H1 (cell line): ENCODE data around the gene SIM2. TPM values are rescaled to one million over a fixed set of nuclear protein-coding genes. Genes with fewer than 3 reads are reported as not detected.
A peak's percentile ranks its signal among the peaks of the same experiment; 100 is the strongest.

Source experiments
- CTCF ChIA-PET: fragments of 300-600 bp; sonication (Branson Sonifier 250); formaldehyde crosslinking; loops from one replicate; lab custom pipeline; 2021; ENCODE audit not compliant: partially characterized antibody; lab: Charles Lee
- POLR2A ChIA-PET: fragments of 300-600 bp; sonication (Branson Sonifier 250); formaldehyde crosslinking; loops from one replicate; lab custom pipeline; 2021; ENCODE audit warnings: inconsistent platforms; ENCODE audit not compliant: partially characterized antibody; lab: Charles Lee
- DNase-seq, 2 experiments: peaks; one replicate each; pipeline versions ENCODE4 v3.0.0 to v3.0.0-alpha.2; 2010 to 2022; ENCODE audit warnings: low spot score in 2 of 2, low read depth in 1 of 2, mixed read lengths in 1 of 2
- FAIRE-seq: peaks from 2 replicates; lab custom pipeline; 2011; peaks lifted over from hg19 to GRCh38; lab: Jason Lieb, UNC
- H2AFZ ChIP-seq: 2 replicates; pipeline ENCODE4 v1.8.1; 2012; ENCODE audit warnings: low read length, inconsistent platforms
- H2AK5ac ChIP-seq: 2 replicates; pipeline ENCODE4 v1.6.1; 2013; ENCODE audit warnings: low read depth, low read length
- H2BK120ac ChIP-seq: replicated peaks from 2 replicates; pipeline ENCODE3; 2013; ENCODE audit warnings: low read depth, low read length, inconsistent platforms
- H2BK12ac ChIP-seq: 2 replicates; pipeline ENCODE4 v1.6.1; 2013; ENCODE audit warnings: low read depth, low read length
- H2BK15ac ChIP-seq: 2 replicates; pipeline ENCODE4 v1.6.1; 2013; ENCODE audit warnings: low read length
- H2BK20ac ChIP-seq: 2 replicates; pipeline ENCODE4 v1.6.1; 2013; ENCODE audit warnings: low read length
- H2BK5ac ChIP-seq: 2 replicates; pipeline ENCODE4 v1.6.1; 2013; ENCODE audit warnings: low read depth, low read length
- H3K14ac ChIP-seq: 2 replicates; pipeline ENCODE4 v1.6.1; 2013; ENCODE audit warnings: inconsistent platforms; ENCODE audit not compliant: insufficient read length
- H3K18ac ChIP-seq: 2 replicates; pipeline ENCODE4 v1.6.1; 2013; ENCODE audit warnings: low read length; ENCODE audit errors: extremely low read depth
- H3K23ac ChIP-seq: 2 replicates; pipeline ENCODE4 v1.6.1; 2013; ENCODE audit warnings: inconsistent platforms; ENCODE audit not compliant: insufficient read length
- H3K23me2 ChIP-seq: 2 replicates; pipeline ENCODE4 v1.6.1; 2013; ENCODE audit warnings: low read depth, low read length
- H3K27ac ChIP-seq: 2 replicates; pipeline ENCODE4 v1.6.1; 2011; ENCODE audit warnings: low read depth, low read length, inconsistent platforms
- H3K27me3 ChIP-seq, 4 experiments: replicated peaks in 1 of 4; 1 replicate in 1 of 4; 2 replicates in 3 of 4; pipeline versions ENCODE4 v1.6.1 to v1.8.1; 2011 to 2013; ENCODE audit warnings: low read length in 3 of 4, mild to moderate bottlenecking in 3 of 4, inconsistent platforms in 2 of 4, mixed read lengths in 2 of 4, moderate library complexity in 1 of 4; ENCODE audit not compliant: control insufficient read depth in 3 of 4, insufficient read depth in 3 of 4; ENCODE audit errors: extremely low read depth in 1 of 4
- H3K36me3 ChIP-seq, 4 experiments: 2 replicates each; pipeline versions ENCODE4 v1.6.1 to v1.8.1; 2011 to 2013; ENCODE audit warnings: mild to moderate bottlenecking in 4 of 4, low read length in 3 of 4, moderate library complexity in 2 of 4, control low read depth in 1 of 4, inconsistent platforms in 1 of 4; ENCODE audit not compliant: insufficient read depth in 4 of 4, control insufficient read depth in 2 of 4
- H3K4ac ChIP-seq: replicated peaks from 2 replicates; pipeline ENCODE3; 2013; ENCODE audit warnings: low read length, low read depth, mixed read lengths, inconsistent platforms; ENCODE audit not compliant: insufficient read length
- H3K4me1 ChIP-seq, 4 experiments: replicated peaks in 1 of 4; 1 replicate in 1 of 4; 2 replicates in 3 of 4; pipeline versions ENCODE4 v1.6.1 to v1.8.1; 2011 to 2013; ENCODE audit warnings: low read length in 3 of 4, inconsistent platforms in 2 of 4, mixed read lengths in 1 of 4; ENCODE audit not compliant: insufficient read depth in 4 of 4, control insufficient read depth in 3 of 4
- H3K4me2 ChIP-seq, 2 experiments: 2 replicates each; pipeline versions ENCODE4 v1.6.1 to v1.8.1; 2011 to 2013; ENCODE audit warnings: low read depth in 2 of 2, low read length in 2 of 2, control low read depth in 1 of 2, inconsistent platforms in 1 of 2, mild to moderate bottlenecking in 1 of 2; ENCODE audit not compliant: insufficient read depth in 1 of 2
- H3K4me3 ChIP-seq, 4 experiments: fragments of 200-600, 300-600 bp in 1 of 4; sonication (generic), shearing (Covaris generic), sonication (Bioruptor Twin) in 1 of 4; 2 replicates each; pipeline versions ENCODE4 v1.5.1 to v1.8.1; 2011 to 2016; ENCODE audit warnings: low read length in 4 of 4, low read depth in 3 of 4, control low read depth in 2 of 4, inconsistent platforms in 2 of 4, mild to moderate bottlenecking in 2 of 4, mixed read lengths in 1 of 4, moderate library complexity in 1 of 4; ENCODE audit not compliant: insufficient read depth in 2 of 4; ENCODE audit errors: extremely low read depth in 1 of 4
- H3K56ac ChIP-seq: replicated peaks from 2 replicates; pipeline ENCODE3; 2013; ENCODE audit warnings: low read depth, mild to moderate bottlenecking, mixed read lengths, low read length, inconsistent platforms; ENCODE audit not compliant: insufficient read length
- H3K79me1 ChIP-seq: 2 replicates; pipeline ENCODE4 v1.6.1; 2013; ENCODE audit warnings: low read depth, low read length, control low read depth
- H3K79me2 ChIP-seq, 2 experiments: 2 replicates each; pipeline versions ENCODE4 v1.6.1 to v1.8.1; 2012 to 2013; ENCODE audit warnings: low read length in 2 of 2, mild to moderate bottlenecking in 2 of 2, inconsistent platforms in 1 of 2; ENCODE audit not compliant: insufficient read depth in 2 of 2, control insufficient read depth in 1 of 2
- H3K9ac ChIP-seq, 4 experiments: replicated peaks in 1 of 4; 1 replicate in 1 of 4; 2 replicates in 3 of 4; pipeline versions ENCODE4 v1.6.1 to v1.8.1; 2011 to 2013; ENCODE audit warnings: low read depth in 3 of 4, low read length in 3 of 4, control low read depth in 2 of 4, mild to moderate bottlenecking in 2 of 4, moderate library complexity in 2 of 4, inconsistent platforms in 1 of 4; ENCODE audit errors: extremely low read depth in 1 of 4
- H3K9me3 ChIP-seq, 2 experiments: 2 replicates each; pipeline versions ENCODE4 v1.6.1 to v1.8.1; 2012 to 2013; ENCODE audit warnings: mild to moderate bottlenecking in 2 of 2, moderate library complexity in 2 of 2, control low read depth in 1 of 2, inconsistent platforms in 1 of 2, low read depth in 1 of 2, low read length in 1 of 2, mixed read lengths in 1 of 2; ENCODE audit not compliant: insufficient read depth in 2 of 2
- H4K20me1 ChIP-seq, 2 experiments: replicated peaks in 1 of 2; 2 replicates each; pipeline versions ENCODE3 to v1.8.1; 2011 to 2013; ENCODE audit warnings: inconsistent platforms in 2 of 2, low read length in 2 of 2, mild to moderate bottlenecking in 1 of 2; ENCODE audit not compliant: insufficient read depth in 2 of 2, control insufficient read depth in 1 of 2
- H4K5ac ChIP-seq: 2 replicates; pipeline ENCODE4 v1.6.1; 2013; ENCODE audit warnings: low read length, low read depth, mixed read lengths, inconsistent platforms; ENCODE audit not compliant: insufficient read length
- H4K8ac ChIP-seq: 2 replicates; pipeline ENCODE4 v1.8.0; 2013; ENCODE audit warnings: mild to moderate bottlenecking, moderate library complexity, low read length, inconsistent platforms; ENCODE audit not compliant: insufficient read depth; ENCODE audit errors: extremely low read depth
- H4K91ac ChIP-seq: replicated peaks from 2 replicates; pipeline ENCODE3; 2013; ENCODE audit warnings: low read length, mixed read lengths, inconsistent platforms; ENCODE audit not compliant: insufficient read length
- CBX8 ChIP-seq: fragments of 300-800, 300-1000 bp; sonication (generic); IDR thresholded peaks from 2 replicates; pipeline ENCODE4 v1.7.1; 2016; ENCODE audit warnings: low read depth, low read length, borderline replicate concordance
- CTBP2 ChIP-seq: IDR thresholded peaks from 2 replicates; pipeline ENCODE4 v1.7.0; 2011; ENCODE audit warnings: borderline replicate concordance, mild to moderate bottlenecking, moderate library complexity, mixed read lengths, low read length; ENCODE audit not compliant: insufficient read depth, insufficient read length
- FOSL1 ChIP-seq: IDR thresholded peaks from 2 replicates; pipeline ENCODE4 v1.6.1; 2011; ENCODE audit warnings: mild to moderate bottlenecking, low read depth, low read length, moderate library complexity; ENCODE audit not compliant: insufficient read depth
- HDAC6 ChIP-seq: IDR thresholded peaks from one replicate; pipeline ENCODE4 v1.7.1; 2012; ENCODE audit warnings: low read depth, mild to moderate bottlenecking, inconsistent platforms, low read length, moderate library complexity
- MAX ChIP-seq: IDR thresholded peaks from 2 replicates; pipeline ENCODE4 v1.6.1; 2012; ENCODE audit warnings: inconsistent platforms
- RAD21 ChIP-seq, 2 experiments: IDR thresholded peaks in 1 of 2; conservative IDR thresholded peaks in 1 of 2; 2 replicates each; pipeline ENCODE4 v1.6.1; 2011; ENCODE audit warnings: low read depth in 2 of 2, low read length in 2 of 2, improper control_type of control experiment in 1 of 2, inconsistent platforms in 1 of 2, mild to moderate bottlenecking in 1 of 2, moderate library complexity in 1 of 2
- RNF2 ChIP-seq: fragments of 200-900, 300-1000 bp; sonication (generic); IDR thresholded peaks from 2 replicates; pipeline ENCODE4 v1.7.1; 2016; ENCODE audit warnings: borderline replicate concordance, low read depth, mild to moderate bottlenecking, antibody characterized with exemption, low read length; ENCODE audit not compliant: poor library complexity, severe bottlenecking; ENCODE audit errors: missing control alignments
- SUZ12 ChIP-seq: fragments of 200-600 bp; sonication (generic); IDR thresholded peaks from 2 replicates; pipeline ENCODE4 v1.6.1; 2012; ENCODE audit warnings: mild to moderate bottlenecking, inconsistent platforms, low read length, moderate library complexity, mixed read lengths
- TEAD4 ChIP-seq: IDR thresholded peaks from 2 replicates; pipeline ENCODE4 v1.6.1; 2012; ENCODE audit warnings: low read depth, low read length, inconsistent platforms, mixed read lengths
- WGBS, 2 experiments: shearing (Covaris generic) in 1 of 2; methylation state at CpG; one replicate each; pipeline versions ENCODE4 v1.1.6 to v1.1.7; 2013 to 2015; ENCODE audit warnings: low lambda C conversion rate in 2 of 2, mixed read lengths in 2 of 2, inconsistent platforms in 1 of 2, low coverage in 1 of 2, missing lambda C conversion rate in 1 of 2; ENCODE audit not compliant: insufficient replicate concordance in 2 of 2, insufficient coverage in 1 of 2, insufficient read length in 1 of 2; ENCODE audit errors: extremely low coverage in 1 of 2, missing lambda C conversion rate in 1 of 2; 5-methylcytosine and 5-hydroxymethylcytosine counted together
- polyA plus RNA-seq, 7 experiments: library from polyadenylated mRNA; depleted of rRNA in 3 of 7; stranded (reverse) in 5 of 7; unstranded in 2 of 7; fragments of >200 nt in 5 of 7; fragments of 200-250 nt in 2 of 7; gene quantifications; 1 replicate in 5 of 7; 2 replicates in 1 of 7; 4 replicates in 1 of 7; pipeline versions ENCODE4 v1.2.1 to v1.2.3, GENCODE V29; 2011 to 2013; ENCODE audit warnings: missing spikeins in 2 of 7, mixed read lengths in 2 of 7
- total RNA-seq: library from RNA; stranded (reverse); fragmentation: NEBNext Ultra II Directional; extraction: Animal tissue kit (Norgen Biotek cat#: 25700); gene quantifications from 2 replicates; pipeline ENCODE4 v1.2.1, GENCODE V29; 2021

Gene SIM2
- total and polyA plus RNA-seq, 2 of the 8 experiments (the other 6 are each of a cell fraction or from before 2014, with no cell fraction given), result 0.05 to 0.26 TPM

GRCh38 chr21:36706951-36707762 lies 8.2 kb downstream of the SIM2 start:
- Histone ChIP-seq H3K23me2 (peaks cover 3% of the 10 kb centered on the region; the same call in 1 of the 2 replicates), H2BK5ac (no peak overlapping the region), H3K79me2 (no peaks in the 10 kb centered on the region), H3K9ac (no peak overlapping the region), H4K5ac (no peak overlapping the region), H4K91ac (no peak overlapping the region), H3K27me3 (peaks cover 76 to 98% (median 85%) of the 10 kb centered on the region in 4 experiments), H3K4me2 (peak overlapping the region; percentile 52 to 90), H2BK15ac (no peak overlapping the region), H3K36me3 (peaks cover 0 to 12% (median 0%) of the 10 kb centered on the region in 4 experiments; a peak in 1 of 8 replicates), H3K9me3 (no peaks in the 10 kb centered on the region), H2AFZ (no peak overlapping the region), H4K20me1 (peaks cover 10 to 18% of the 10 kb centered on the region in 2 experiments), H3K14ac (no peak overlapping the region), H3K79me1 (no peaks in the 10 kb centered on the region; the same call in 1 of the 2 replicates), H3K23ac (no peak overlapping the region), H3K18ac (peak overlapping the region; percentile 32; the same call in 1 of the 2 replicates), H2BK12ac (peak overlapping the region; percentile 55; the same call in 1 of the 2 replicates), H2BK120ac (no peak overlapping the region), H3K4me1 (peaks cover 0 to 41% (median 32%) of the 10 kb centered on the region in 4 experiments; a peak in 6 of 7 replicates), H3K4me3 (peak overlapping the region in 2 of 4 experiments; percentile 0 to 57; a peak in 2 of 8 replicates), H2BK20ac (0 out of 2 replicates have a peak overlapping the region, but pooled peaks have one; percentile 72), H2AK5ac (no peak overlapping the region), H3K4ac (no peak overlapping the region), H3K56ac (no peak overlapping the region), H4K8ac (no peak overlapping the region), H3K27ac (no peak overlapping the region)
- POLR2A ChIA-PET, result interaction anchor here (2.5 kb wide), 1 partner anchor 15 kb away, joined by 11 read pairs; no protein-coding TSS in a partner anchor
- FAIRE-seq (no peak), DNase-seq (peak in 1 of 2 experiments; percentile 64)
- WGBS, 2 experiments, result 3% methylated on average over 31 of the region's 32 CpGs; no CpG with 5 or more reads in 1 of the 2 experiments
- CTCF ChIA-PET, result interaction anchor here (1.0 to 2.8 kb wide), 8 partner anchors 9 to 211 kb away, joined by 3 to 9 read pairs (median 4); no protein-coding TSS in a partner anchor
- TF ChIP-seq MAX (peak; percentile 73), TEAD4 (no peak), CTBP2 (peak; percentile 56), HDAC6 (no peak), RNF2 (peak; percentile 30), SUZ12 (peak; percentile 31), CBX8 (peak; percentile 79; the same call in 1 of the 2 replicates), FOSL1 (no peak), RAD21 (IDR thresholded peaks at IDR 0.05 in 1 of 2, conservative IDR thresholded peaks at IDR 0.05 in 1 of 2; ENCODE audit: low read depth in 2 of 2, low read length in 2 of 2) (peak; percentile 2 to 6; a peak in 1 of 4 replicates)
